Activated CD4-positive, alpha-beta T cell treated with anti-CD3 and anti-CD28 coated beads, Interleukin-2, amount 50 U/mL, for 16 hours (primary cell): ENCODE data around the gene SMCO4.

Experiments used
- DNase-seq: peaks from one replicate; pipeline ENCODE4 v3.0.0-alpha.2; 2020

The SMCO4 gene

GRCh38 chr11:93498641-93499040 lies 44.5 kb downstream of the SMCO4 start:
- DNase-seq = no peak

GRCh38 chr11:93498161-93498560 lies 45.0 kb downstream of the SMCO4 start:
- no peak for DNase-seq

DNA sequence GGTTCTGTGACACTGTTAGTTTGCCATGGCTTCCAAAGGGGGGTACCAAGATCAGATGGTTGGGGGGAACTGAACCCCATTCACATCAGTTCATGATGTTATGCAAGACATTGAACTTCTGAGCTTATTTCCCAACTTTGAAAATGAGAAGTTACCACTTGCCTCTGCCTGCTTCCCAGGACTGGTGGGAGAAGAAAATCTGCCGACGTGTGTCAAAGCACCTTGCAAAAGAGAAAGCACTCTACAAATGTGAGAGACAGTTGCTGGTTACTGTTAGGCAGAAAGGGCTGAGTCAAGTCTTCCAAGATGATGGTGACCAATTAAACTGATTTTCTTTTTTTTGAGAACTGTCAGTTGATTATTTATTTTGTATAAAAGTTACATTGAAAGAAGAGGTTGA lies 45.6 kb downstream of the SMCO4 start:
- no peak for DNase-seq

DNA sequence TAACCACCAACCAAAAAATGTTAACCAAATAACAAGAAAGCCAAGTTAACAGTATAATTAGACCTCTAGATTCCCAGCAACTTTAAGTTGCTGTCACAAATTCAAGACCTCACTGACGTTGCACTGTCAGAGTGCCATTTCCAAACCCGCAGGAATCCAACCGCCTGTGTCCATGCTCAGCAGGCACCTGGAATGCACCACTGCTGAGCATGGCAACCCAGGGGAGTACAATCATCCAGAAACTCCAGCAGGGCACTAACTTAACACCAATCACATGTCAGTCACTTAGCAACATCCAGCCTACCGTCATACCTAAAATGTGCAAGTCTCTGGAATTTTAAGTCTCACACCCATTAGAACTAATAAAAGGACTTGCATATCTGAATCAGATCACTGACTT lies 48.8 kb downstream of the SMCO4 start:
- DNase-seq = no peak

DNA sequence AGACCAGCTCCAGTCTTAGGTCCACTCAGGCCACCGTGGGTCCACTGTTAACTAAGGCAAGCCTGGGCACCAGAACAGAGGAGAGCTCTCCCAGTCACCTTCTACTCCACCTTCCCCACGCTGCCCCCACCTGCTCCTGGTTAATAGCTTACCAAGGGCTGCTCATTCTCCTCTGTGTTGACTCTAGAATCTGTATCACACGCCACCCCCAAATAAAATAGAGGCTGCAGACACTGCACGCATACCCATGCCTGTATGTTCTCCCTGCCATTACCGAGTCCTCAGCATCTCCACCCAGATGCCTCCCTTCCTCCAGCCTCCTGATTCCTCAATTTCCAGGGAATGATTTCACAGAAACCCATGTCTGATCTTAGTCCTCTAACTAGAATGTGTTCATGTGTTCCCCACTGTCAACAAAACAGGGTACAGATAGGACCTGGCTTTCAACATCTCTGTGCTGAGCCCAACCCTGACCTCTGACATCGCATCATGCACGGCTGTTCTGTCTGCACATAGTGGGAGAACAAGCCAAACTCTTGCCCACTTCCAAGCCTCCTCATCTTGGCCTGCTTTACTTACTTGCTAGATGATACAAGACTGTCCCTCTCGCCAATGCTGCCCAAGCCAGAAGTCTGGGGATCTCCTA lies 49.8 kb downstream of the SMCO4 start:
- DNase-seq = no peak

GRCh38 chr11:93492464-93493251 lies 50.5 kb downstream of the SMCO4 start:
- DNase-seq = no peak

GRCh38 chr11:93491973-93492372 lies 51.2 kb downstream of the SMCO4 start:
- DNase-seq = no peak

DNA sequence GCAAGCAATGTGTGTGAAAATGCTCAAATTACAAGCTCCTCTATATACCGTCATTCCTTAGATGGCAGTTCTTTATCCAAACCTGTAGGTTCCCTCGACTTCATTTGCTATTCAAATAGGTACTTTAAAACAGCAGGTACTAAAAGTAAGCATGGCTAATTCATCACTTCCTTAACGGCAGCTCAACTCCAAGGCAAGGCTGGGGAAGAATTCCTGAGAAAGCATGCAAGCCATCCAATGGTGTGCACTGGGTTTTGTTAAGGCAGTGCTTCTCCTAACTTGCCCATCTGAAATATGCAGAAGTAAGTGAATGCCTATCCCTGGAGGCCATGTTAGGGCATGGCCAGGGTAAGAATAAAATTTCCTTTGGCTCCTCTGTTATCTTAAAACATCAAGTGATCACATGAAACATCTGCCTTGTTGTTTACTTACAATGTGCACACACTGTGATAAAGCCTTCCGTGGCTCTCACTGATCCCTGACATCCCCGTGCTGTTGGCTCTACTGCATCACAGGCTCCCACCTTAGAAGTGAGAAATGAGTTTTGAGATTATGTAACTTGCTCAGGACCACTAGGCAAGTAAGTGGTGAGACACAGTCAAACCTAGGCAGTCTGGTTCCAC lies 52.1 kb downstream of the SMCO4 start:
- DNase-seq = no peak

- DNase-seq = no peak
These were observed 53.4 kb downstream of the SMCO4 start for GRCh38 chr11:93489841-93490240.

- DNase-seq = no peak
These were observed 56.1 kb downstream of the SMCO4 start for GRCh38 chr11:93487032-93487483.

DNA sequence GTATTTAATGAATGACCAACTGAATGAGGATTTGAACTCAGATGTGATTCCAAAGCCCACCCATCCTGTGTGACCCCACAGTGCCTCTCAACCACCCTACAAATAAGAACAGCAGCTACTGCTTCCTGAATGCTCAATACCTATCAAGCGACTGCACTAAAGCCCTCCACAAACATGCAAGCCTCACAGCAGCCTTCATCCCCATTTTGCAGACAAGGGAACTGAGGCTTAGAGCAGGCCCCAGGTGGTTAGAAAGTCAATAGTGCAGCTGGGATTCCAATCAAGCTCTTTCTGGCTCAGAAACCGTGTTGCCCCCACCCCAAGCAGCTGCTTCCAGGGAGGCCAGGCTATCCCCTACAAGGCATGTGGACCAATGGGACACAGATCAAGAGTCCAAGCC lies 57.2 kb downstream of the SMCO4 start:
- DNase-seq = no peak

- no peak for DNase-seq
These were observed 58.5 kb downstream of the SMCO4 start for GRCh38 chr11:93484716-93485115.

DNA sequence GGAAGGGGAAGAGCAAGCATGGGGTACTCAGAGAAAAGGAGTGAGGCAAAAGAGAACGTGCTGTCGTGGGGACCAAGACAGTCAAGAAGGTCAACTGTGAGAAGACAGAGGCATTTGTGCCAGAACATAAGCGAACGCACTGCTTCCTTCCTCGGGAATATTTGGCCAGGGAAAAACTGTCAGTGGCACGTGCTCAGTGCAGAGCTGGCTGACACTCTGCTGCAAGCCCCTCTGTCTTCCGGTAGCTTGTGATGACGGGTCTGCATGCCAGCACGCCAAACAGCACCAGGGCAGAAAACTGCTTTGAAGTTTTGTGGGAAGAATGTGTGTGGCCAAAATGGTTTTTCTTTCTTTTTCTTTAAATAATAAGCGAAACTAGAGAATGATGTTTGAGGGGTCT lies 60.6 kb downstream of the SMCO4 start:
- no peak for DNase-seq

- DNase-seq = no peak
These were observed 61.5 kb downstream of the SMCO4 start for GRCh38 chr11:93481696-93482095.

GRCh38 chr11:93481279-93481678 lies 61.9 kb downstream of the SMCO4 start:
- no peak for DNase-seq

- DNase-seq = no peak
These were observed 62.4 kb downstream of the SMCO4 start for GRCh38 chr11:93480756-93481155.

DNA sequence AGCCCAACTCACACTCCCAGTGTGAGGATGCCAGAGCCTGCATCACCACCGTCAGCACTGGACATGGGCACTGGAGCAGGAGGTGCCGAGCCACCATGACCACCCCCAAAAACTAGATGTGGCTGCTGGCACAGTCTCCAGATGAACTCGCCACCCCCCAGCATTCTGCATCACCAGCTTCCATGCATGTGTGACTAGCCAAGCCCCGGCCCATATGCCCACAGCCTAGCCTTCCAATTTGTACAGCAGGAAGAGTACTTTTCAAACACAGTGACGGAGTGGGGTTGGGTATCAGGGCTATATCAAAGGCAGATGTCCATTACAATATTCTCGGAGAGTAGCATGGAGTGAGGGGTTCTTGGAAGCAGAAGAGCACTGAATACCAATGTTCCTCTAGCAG lies 62.9 kb downstream of the SMCO4 start:
- no peak for DNase-seq

DNA sequence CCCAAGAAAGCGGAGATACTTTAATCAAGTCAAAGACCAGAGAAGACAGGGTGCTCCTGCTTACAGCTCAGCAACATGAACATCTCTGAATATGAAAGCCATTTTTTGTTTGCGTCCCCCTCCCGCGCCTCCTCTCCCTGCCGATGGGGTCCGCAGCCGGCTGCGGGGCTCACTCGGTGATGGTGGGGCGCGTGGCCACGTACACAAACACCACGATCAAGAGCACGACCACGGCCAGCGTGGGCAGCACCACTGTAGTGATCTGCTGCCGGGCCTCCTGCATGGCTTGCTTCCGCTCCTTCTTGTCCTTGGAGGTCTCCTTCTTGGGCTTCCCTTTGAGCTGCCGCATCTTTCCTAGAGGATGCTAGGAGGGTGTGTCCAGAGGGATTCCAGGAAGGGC lies 64.3 kb downstream of the SMCO4 start:
- DNase-seq = no peak

DNA sequence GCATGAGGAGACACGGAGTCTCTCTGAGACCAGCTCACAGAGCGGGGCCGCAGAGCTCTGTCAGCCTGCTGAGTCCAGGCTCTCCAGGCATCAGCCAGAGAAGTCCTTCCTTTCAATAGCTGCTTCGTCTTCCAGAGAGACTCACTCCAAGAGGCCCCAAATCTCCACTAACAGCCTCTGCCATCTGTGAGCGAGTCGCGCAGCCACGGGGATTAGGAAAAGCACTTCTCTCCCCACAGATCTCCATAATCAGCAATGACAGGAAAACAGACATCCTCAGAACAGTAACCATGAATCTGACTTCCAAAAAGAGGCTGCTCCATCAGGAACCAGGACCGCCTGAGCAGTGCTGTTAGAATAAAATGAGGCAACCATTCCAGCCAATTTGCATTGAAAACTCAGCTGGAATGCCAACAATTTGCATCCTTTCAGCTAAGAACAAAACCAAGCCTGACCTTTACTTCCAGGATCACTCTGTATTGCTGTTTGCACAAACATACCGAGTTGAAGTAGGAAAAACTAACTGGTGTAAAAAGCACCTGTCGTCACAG lies 65.4 kb downstream of the SMCO4 start:
- DNase-seq = no peak

DNA sequence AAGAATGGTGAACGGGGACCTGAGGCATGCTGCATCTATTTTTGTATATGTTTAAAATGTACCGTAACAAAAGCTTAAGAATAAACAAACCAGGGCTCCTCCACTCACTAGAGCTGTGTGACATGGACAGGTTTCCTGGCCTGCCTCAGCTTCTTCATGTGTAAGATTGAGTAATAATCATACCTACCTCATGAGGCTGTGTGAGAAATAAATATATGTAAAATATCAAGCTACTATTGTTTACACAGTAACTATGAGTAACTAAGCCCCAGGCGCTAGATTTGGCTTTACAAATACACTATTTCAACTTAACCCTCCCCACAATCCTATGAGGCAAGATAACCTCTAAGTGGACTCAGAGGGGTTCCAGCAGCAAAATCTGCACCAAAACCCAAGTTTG lies 66.4 kb downstream of the SMCO4 start:
- DNase-seq = no peak

GRCh38 chr11:93474123-93474522 lies 69.1 kb downstream of the SMCO4 start:
- DNase-seq = no peak

DNA sequence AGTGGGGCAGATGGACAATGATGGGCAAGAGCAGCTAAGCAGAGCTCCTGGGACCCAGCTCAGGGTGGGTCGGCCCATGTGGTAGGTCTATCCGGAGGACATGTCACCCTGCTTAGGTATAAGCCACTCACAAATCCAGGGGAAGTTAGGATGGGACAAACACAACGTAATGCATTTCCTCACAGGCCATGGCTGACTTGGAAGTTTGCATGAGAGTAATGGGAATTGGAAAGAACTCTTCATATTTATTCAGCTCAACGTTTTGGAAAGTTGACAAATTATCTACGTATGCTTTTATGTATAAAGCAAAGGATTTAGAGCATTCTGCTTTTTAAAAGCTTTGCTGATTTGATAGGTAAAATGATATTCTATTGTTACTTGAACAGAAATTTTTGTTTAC lies 74.9 kb downstream of the SMCO4 start:
- DNase-seq = no peak

DNA sequence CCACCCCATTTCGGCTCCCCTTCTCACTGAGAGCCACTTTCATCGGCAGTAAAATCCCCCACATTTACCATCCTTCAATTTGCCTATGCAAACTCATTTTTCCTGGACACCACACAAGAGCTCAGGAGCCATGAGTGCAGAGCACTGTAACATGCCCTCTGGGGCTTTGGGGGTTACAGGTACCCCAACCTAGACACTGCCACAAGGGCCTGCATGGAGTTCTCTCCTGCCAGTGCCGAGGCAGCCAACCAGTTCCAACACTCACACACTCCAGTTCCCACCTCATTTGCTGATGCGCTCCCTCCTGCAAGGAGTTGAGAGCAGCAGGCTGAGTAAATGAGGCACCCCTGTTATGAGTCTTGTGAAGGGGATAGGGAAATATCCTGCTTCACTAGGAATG lies 76.1 kb downstream of the SMCO4 start:
- no peak for DNase-seq
